ENCODE measurements around the gene DSN1. TPM values are rescaled to one million over a fixed set of nuclear protein-coding genes. Genes with fewer than 3 reads are reported as not detected.
A peak's percentile ranks its signal among the peaks of the same experiment; 100 is the strongest.

DSN1 gene
- total and polyA plus RNA-seq, 10 of the 15 experiments (the other 5 are each of a cell fraction or from before 2014, with no cell fraction given): 15.3 to 33.1 (median 21.7) TPM

GRCh38 chr20:36817496-36817895, 43.9 kb upstream of the DSN1 start (continued):
- TF ChIP-seq RELB (IDR thresholded peaks at IDR 0.05; ENCODE audit: low read depth): no peak

- H3K9ac ChIP-seq (ENCODE audit: control insufficient read depth, insufficient read depth, low read length): no peak overlapping the region
- BruUV-seq (replicated peaks): TSS peak; percentile 43
- no peaks in the 10 kb centered on the region for H3K4me1 ChIP-seq (ENCODE audit: control insufficient read depth, insufficient read depth, low read length)
- 95% methylated on average over 49 of the region's 49 CpGs for WGBS (ENCODE audit: insufficient coverage, insufficient replicate concordance, low lambda C conversion rate, missing lambda C conversion rate)
- in situ Hi-C loops (cut with MboI) (no loop called here), intact Hi-C loops (cut with micrococcal nuclease; ENCODE audit: unreplicated experiment) (no loop called here)
- no peak for FAIRE-seq
- H2AFZ ChIP-seq (ENCODE audit: control insufficient read depth, low read depth, low read length): no peak overlapping the region
- no peak for ATAC-seq
- no peaks in the 10 kb centered on the region for H3K79me2 ChIP-seq (ENCODE audit: control insufficient read depth, insufficient read depth, low read length)
- ChIA-PET CTCF (interaction anchor here (0.9 to 1.1 kb wide), 2 partner anchors 70 to 199 kb away, joined by 3 to 4 read pairs; no protein-coding TSS in a partner anchor), POLR2A (interaction anchor here (0.6 kb wide), 1 partner anchor 365 kb away, joined by 4 read pairs; no protein-coding TSS in a partner anchor), SMC1A (ENCODE audit: uncharacterized antibody, unreplicated experiment) (interaction anchor here (0.9 to 1.1 kb wide), 2 partner anchors 20 to 67 kb away, joined by 3 to 4 read pairs; no protein-coding TSS in a partner anchor), RAD21 (ENCODE audit: unreplicated experiment) (interaction anchor here (1.2 kb wide), 1 partner anchor 48 kb away, joined by 4 read pairs; no protein-coding TSS in a partner anchor)
- H3K4me3 ChIP-seq: no peak overlapping the region
- H4K20me1 ChIP-seq (ENCODE audit: control insufficient read depth, insufficient read depth): no peaks in the 10 kb centered on the region
- H3K9me3 ChIP-seq (replicated peaks; ENCODE audit: control insufficient read depth, insufficient read depth, low read length): no peaks in the 10 kb centered on the region
- H3K36me3 ChIP-seq (ENCODE audit: control insufficient read depth in 2 of 2, insufficient read depth in 2 of 2, low read length in 1 of 2): peaks cover 3 to 7% of the 10 kb centered on the region in 2 experiments
- DNase-seq (ENCODE audit: low read depth, low spot score): no peak
- H3K27me3 ChIP-seq (replicated peaks in 1 of 2; ENCODE audit: control insufficient read depth in 2 of 2, insufficient read depth in 2 of 2, low read length in 1 of 2): no peaks in the 10 kb centered on the region
- H3K27ac ChIP-seq (ENCODE audit: control insufficient read depth, insufficient read depth): no peak overlapping the region
- H3K4me2 ChIP-seq (ENCODE audit: control insufficient read depth, insufficient read depth): no peak overlapping the region
- TF ChIP-seq NBN (IDR thresholded peaks at IDR 0.05) (no peak), BCL3 (IDR thresholded peaks at IDR 0.05; ENCODE audit: borderline replicate concordance, insufficient read depth, low read depth, low read length, poor library complexity, severe bottlenecking) (no peak), CUX1 (IDR thresholded peaks at IDR 0.05; ENCODE audit: insufficient replicate concordance, low read depth, low read length) (no peak), E2F4 (IDR thresholded peaks at IDR 0.05; ENCODE audit: low read depth, low read length) (no peak), USF1 (IDR thresholded peaks at IDR 0.05; ENCODE audit: borderline replicate concordance, extremely low read length, insufficient read depth, low read depth, low read length) (no peak), BHLHE40 (IDR thresholded peaks at IDR 0.05; ENCODE audit: borderline replicate concordance in 1 of 2, low read depth in 2 of 2, low read length in 1 of 2) (no peak), SMARCA5 (IDR thresholded peaks at IDR 0.05) (no peak), GATAD2B (conservative IDR thresholded peaks at IDR 0.05; ENCODE audit: low read depth) (no peak), YY1 (IDR thresholded peaks at IDR 0.05; ENCODE audit: low read depth, low read length) (no peak)
Measured at GRCh38 chr20:36815454-36816091, 42.0 kb upstream of the DSN1 start.
